K562 (cell line): ENCODE measurements around the gene KCNMB3. TPM values are rescaled to one million over a fixed set of nuclear protein-coding genes. Genes with fewer than 3 reads are reported as not detected.

ENCODE experiments used
- CBX3 ChIP-seq, 2 experiments: IDR thresholded peaks; 1 replicate in 1 of 2; 2 replicates in 1 of 2; pipeline ENCODE4 v1.6.1; 2012; ENCODE audit warnings: inconsistent platforms in 2 of 2, low read length in 2 of 2, borderline replicate concordance in 1 of 2, control low read depth in 1 of 2
- EGR1 ChIP-seq: fragments of 450-650 bp; conservative IDR thresholded peaks from 2 replicates; pipeline ENCODE4 v1.6.1; 2017; ENCODE audit warnings: mild to moderate bottlenecking
- FIP1L1 ChIP-seq: fragments of 200-400 bp; formaldehyde crosslinking; IDR thresholded peaks from 2 replicates; pipeline ENCODE4 v1.6.1; 2018; ENCODE audit warnings: mild to moderate bottlenecking, low read depth, low read length; ENCODE audit not compliant: poor library complexity, severe bottlenecking
- RAD21 ChIP-seq, 2 experiments: fragments of 250-450 bp in 1 of 2; fragments of 450-650 bp in 1 of 2; sonication (Bioruptor Pico) in 1 of 2; formaldehyde crosslinking in 1 of 2; IDR thresholded peaks in 1 of 2; conservative IDR thresholded peaks in 1 of 2; 2 replicates each; pipeline versions ENCODE4 v1.4.0 to v1.8.0; 2020 to 2022; ENCODE audit warnings: mild to moderate bottlenecking in 2 of 2, moderate library complexity in 1 of 2
- RBBP5 ChIP-seq: fragments of 200-600 bp; sonication (generic); IDR thresholded peaks from 2 replicates; pipeline ENCODE4 v1.6.1; 2012; ENCODE audit warnings: borderline replicate concordance, mild to moderate bottlenecking, low read length, control low read depth, inconsistent platforms; ENCODE audit not compliant: insufficient read depth, poor library complexity, severe bottlenecking
- TGIF2 ChIP-seq: sonication (generic); formaldehyde crosslinking; IDR thresholded peaks from 2 replicates; pipeline ENCODE4 v1.8.1; 2022; ENCODE audit warnings: mild to moderate bottlenecking, missing genetic modification reagents, moderate library complexity
- ZBTB17 ChIP-seq: fragments of 450-650 bp; formaldehyde crosslinking; IDR thresholded peaks from 2 replicates; pipeline ENCODE4 v1.4.0; 2020; ENCODE audit warnings: mild to moderate bottlenecking
- ZNF384 ChIP-seq: IDR thresholded peaks from 2 replicates; pipeline ENCODE4 v1.6.1; 2012; ENCODE audit warnings: low read depth, low read length, improper control_type of control experiment
- ZNF77 ChIP-seq: fragments of 250-450 bp; sonication (Bioruptor Pico); IDR thresholded peaks from 2 replicates; pipeline ENCODE4 v1.5.0; 2020
- polyA plus RNA-seq, 8 experiments: library from polyadenylated mRNA; depleted of rRNA in 4 of 8; stranded (reverse) in 5 of 8; unstranded in 3 of 8; fragments of >200 nt; fragmentation: Nextera tagmentation in 2 of 8; fragmentation: Illumina TruSeq in 1 of 8; extraction: Ambion mirVana in 2 of 8; extraction: Trizol in 1 of 8; gene quantifications; 2 replicates each; pipeline versions ENCODE4 v1.2.1 to v1.2.3, GENCODE V29; 2011 to 2014; ENCODE audit warnings: inconsistent platforms in 1 of 8, missing spikeins in 1 of 8
- total RNA-seq, 7 experiments: library from RNA; depleted of rRNA in 6 of 7; stranded (reverse); fragments of >200 nt in 6 of 7; fragmentation: Illumina TruSeq in 2 of 7; extraction: Trizol in 2 of 7; gene quantifications; 2 replicates each; pipeline versions ENCODE4 v1.2.1 to v1.2.3, GENCODE V29; 2011 to 2021; ENCODE audit warnings: low replicate concordance in 1 of 7
- TF ChIP-seq, protein P1 (sequence below): fragments of 450-650 bp; IDR thresholded peaks from 2 replicates; pipeline ENCODE4 v1.6.1; 2014; ENCODE audit warnings: low read depth, mild to moderate bottlenecking, moderate library complexity, borderline replicate concordance
- TF ChIP-seq, protein P2 (sequence below): IDR thresholded peaks from 2 replicates; pipeline ENCODE4 v1.6.1; 2011; ENCODE audit not compliant: insufficient read length; ENCODE audit errors: extremely low read depth
- TF ChIP-seq, protein P3 (sequence below): sonication (generic); formaldehyde crosslinking; IDR thresholded peaks from 2 replicates; pipeline ENCODE4 v1.8.1; 2022; ENCODE audit warnings: missing genetic modification reagents
- TF ChIP-seq, protein P4 (sequence below): fragments of 200-800 bp; sonication (Bioruptor generic); IDR thresholded peaks from 2 replicates; pipeline ENCODE4 v1.6.1; 2017; ENCODE audit warnings: missing genetic modification characterization, missing compliant biosample characterization
- TF ChIP-seq, protein P5 (sequence below): sonication (generic); formaldehyde crosslinking; IDR thresholded peaks from 2 replicates; pipeline ENCODE4 v1.8.1; 2023; ENCODE audit warnings: mild to moderate bottlenecking, missing genetic modification reagents, moderate library complexity

The KCNMB3 gene
- total and polyA plus RNA-seq, 9 of the 15 experiments (the other 6 are each of a cell fraction or from before 2014, with no cell fraction given): 7.0 to 21.1 (median 14.3) TPM

DNA sequence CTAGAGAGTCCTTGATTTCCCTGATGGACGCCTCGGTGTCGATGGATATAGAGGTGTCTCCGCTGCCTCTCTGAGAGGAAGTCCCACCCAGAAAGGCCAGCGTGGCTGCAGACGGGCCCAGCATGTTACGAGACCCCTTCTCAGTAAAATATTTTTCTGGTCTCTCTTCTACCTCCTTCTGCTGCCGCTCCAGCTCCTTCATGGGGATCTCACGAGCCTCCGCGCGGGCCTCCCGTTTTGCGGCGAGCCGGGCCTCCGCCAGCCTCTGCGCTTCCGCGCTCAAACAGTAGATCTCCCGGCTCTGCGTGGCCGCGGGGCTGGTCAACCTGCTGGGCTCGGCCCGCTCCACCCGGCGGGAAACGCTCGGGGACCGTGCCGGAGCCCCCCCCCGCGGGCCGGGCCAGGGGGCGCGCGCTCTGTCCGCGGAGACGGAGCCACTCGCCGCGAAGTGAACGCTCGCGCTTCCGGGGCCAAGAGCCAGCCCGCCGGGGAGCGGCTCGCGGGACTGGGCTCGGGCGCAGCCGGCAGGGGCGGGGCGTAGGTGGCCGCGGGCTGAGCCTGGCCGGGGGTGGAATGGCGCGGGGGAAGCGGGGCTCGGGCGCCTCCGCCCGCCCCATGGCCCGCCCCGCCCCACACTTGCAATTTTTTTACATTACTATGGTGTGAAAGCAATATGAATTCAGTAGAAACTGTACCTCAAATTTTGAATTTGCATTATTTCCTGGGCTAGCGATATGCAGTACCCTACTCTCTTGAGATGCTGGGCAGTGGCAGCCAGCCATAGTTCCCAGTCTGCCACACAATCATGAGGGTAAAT is 10.2 kb upstream of the KCNMB3 start (continued):
- TF ChIP-seq, protein P1, sequence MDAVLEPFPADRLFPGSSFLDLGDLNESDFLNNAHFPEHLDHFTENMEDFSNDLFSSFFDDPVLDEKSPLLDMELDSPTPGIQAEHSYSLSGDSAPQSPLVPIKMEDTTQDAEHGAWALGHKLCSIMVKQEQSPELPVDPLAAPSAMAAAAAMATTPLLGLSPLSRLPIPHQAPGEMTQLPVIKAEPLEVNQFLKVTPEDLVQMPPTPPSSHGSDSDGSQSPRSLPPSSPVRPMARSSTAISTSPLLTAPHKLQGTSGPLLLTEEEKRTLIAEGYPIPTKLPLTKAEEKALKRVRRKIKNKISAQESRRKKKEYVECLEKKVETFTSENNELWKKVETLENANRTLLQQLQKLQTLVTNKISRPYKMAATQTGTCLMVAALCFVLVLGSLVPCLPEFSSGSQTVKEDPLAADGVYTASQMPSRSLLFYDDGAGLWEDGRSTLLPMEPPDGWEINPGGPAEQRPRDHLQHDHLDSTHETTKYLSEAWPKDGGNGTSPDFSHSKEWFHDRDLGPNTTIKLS: peak; percentile 82
- peak; percentile 66 for TF ChIP-seq EGR1
- TF ChIP-seq, protein P2, sequence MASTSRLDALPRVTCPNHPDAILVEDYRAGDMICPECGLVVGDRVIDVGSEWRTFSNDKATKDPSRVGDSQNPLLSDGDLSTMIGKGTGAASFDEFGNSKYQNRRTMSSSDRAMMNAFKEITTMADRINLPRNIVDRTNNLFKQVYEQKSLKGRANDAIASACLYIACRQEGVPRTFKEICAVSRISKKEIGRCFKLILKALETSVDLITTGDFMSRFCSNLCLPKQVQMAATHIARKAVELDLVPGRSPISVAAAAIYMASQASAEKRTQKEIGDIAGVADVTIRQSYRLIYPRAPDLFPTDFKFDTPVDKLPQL: no peak
- TF ChIP-seq, protein P3, sequence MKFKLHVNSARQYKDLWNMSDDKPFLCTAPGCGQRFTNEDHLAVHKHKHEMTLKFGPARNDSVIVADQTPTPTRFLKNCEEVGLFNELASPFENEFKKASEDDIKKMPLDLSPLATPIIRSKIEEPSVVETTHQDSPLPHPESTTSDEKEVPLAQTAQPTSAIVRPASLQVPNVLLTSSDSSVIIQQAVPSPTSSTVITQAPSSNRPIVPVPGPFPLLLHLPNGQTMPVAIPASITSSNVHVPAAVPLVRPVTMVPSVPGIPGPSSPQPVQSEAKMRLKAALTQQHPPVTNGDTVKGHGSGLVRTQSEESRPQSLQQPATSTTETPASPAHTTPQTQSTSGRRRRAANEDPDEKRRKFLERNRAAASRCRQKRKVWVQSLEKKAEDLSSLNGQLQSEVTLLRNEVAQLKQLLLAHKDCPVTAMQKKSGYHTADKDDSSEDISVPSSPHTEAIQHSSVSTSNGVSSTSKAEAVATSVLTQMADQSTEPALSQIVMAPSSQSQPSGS (CRISPR knock-in tag): no peak
- TF ChIP-seq, protein P4, sequence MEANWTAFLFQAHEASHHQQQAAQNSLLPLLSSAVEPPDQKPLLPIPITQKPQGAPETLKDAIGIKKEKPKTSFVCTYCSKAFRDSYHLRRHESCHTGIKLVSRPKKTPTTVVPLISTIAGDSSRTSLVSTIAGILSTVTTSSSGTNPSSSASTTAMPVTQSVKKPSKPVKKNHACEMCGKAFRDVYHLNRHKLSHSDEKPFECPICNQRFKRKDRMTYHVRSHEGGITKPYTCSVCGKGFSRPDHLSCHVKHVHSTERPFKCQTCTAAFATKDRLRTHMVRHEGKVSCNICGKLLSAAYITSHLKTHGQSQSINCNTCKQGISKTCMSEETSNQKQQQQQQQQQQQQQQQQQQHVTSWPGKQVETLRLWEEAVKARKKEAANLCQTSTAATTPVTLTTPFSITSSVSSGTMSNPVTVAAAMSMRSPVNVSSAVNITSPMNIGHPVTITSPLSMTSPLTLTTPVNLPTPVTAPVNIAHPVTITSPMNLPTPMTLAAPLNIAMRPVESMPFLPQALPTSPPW (CRISPR knock-in tag): peak; percentile 96
- TF ChIP-seq, protein P5, sequence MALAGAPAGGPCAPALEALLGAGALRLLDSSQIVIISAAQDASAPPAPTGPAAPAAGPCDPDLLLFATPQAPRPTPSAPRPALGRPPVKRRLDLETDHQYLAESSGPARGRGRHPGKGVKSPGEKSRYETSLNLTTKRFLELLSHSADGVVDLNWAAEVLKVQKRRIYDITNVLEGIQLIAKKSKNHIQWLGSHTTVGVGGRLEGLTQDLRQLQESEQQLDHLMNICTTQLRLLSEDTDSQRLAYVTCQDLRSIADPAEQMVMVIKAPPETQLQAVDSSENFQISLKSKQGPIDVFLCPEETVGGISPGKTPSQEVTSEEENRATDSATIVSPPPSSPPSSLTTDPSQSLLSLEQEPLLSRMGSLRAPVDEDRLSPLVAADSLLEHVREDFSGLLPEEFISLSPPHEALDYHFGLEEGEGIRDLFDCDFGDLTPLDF (CRISPR knock-in tag): peak; percentile 88
- TF ChIP-seq ZNF77 (CRISPR knock-in tag): no peak
- 0 out of 4 replicates have a peak, but pooled peaks of 1 of the 2 experiments have one; percentile 1 for TF ChIP-seq RAD21 (CRISPR knock-in tag; conservative IDR thresholded peaks at IDR 0.05 in 1 of 2, IDR thresholded peaks at IDR 0.05 in 1 of 2)
- TF ChIP-seq TGIF2 (CRISPR knock-in tag): peak; percentile 93; the same call in 1 of the 2 replicates
- TF ChIP-seq ZNF384: peak; percentile 62; the same call in 1 of the 2 replicates
- TF ChIP-seq CBX3 (IDR thresholded peaks at IDR 0.05; ENCODE audit: borderline replicate concordance in 1 of 2, low read length in 2 of 2): no peak
- peak; percentile 91 for TF ChIP-seq RBBP5
- TF ChIP-seq ZBTB17: peak; percentile 36; the same call in 1 of the 2 replicates
- peak; percentile 91 for TF ChIP-seq FIP1L1
